Naive thymus-derived CD4-positive, alpha-beta T cell (primary cell): ENCODE data around the gene NDUFA13. TPM values are rescaled to one million over a fixed set of nuclear protein-coding genes. Genes with fewer than 3 reads are reported as not detected.

Experiments
- ATAC-seq: fragments of 150-1000 bp; cut with Tn5 transposase; 2 replicates; pipeline ENCODE4 v1.10.0; 2021; ENCODE audit warnings: mild to moderate bottlenecking, moderate library complexity
- CTCF ChIA-PET: fragments of 350-600 bp; sonication (Branson Sonifier 250); formaldehyde crosslinking; loops from one replicate; lab custom pipeline; 2021; ENCODE audit warnings: antibody characterized with exemption; lab: Charles Lee
- POLR2A ChIA-PET: fragments of 350-600 bp; sonication (Branson Sonifier 250); formaldehyde crosslinking; loops from one replicate; lab custom pipeline; 2021; ENCODE audit warnings: antibody characterized with exemption, inconsistent platforms; lab: Charles Lee
- DNase-seq, 9 donors: peaks; one replicate each; pipeline versions ENCODE4 v3.0.0 to v3.0.0-alpha.2; 2020 to 2022; ENCODE audit warnings: mixed read lengths in 1 of 9
- H3K27ac ChIP-seq: one replicate; pipeline ENCODE4 v1.7.0; 2013; ENCODE audit warnings: mild to moderate bottlenecking, low read depth, low read length, moderate library complexity
- H3K27me3 ChIP-seq, 2 donors: one replicate each; pipeline ENCODE4 v1.7.0; 2013; ENCODE audit warnings: low read length in 2 of 2, mild to moderate bottlenecking in 2 of 2, moderate library complexity in 2 of 2; ENCODE audit not compliant: control insufficient read depth in 2 of 2, insufficient read depth in 2 of 2
- H3K36me3 ChIP-seq, 3 experiments: 1 replicate in 2 of 3; 2 replicates in 1 of 3; pipeline ENCODE4 v1.7.0; 2013; ENCODE audit warnings: low read length in 3 of 3, mild to moderate bottlenecking in 3 of 3, moderate library complexity in 1 of 3; ENCODE audit not compliant: insufficient read depth in 3 of 3, control insufficient read depth in 2 of 3
- H3K4me1 ChIP-seq, 2 donors: one replicate each; pipeline ENCODE4 v1.7.0; 2013; ENCODE audit warnings: low read length in 2 of 2, mild to moderate bottlenecking in 2 of 2, moderate library complexity in 1 of 2; ENCODE audit not compliant: control insufficient read depth in 2 of 2, insufficient read depth in 2 of 2
- H3K4me3 ChIP-seq: 2 replicates; pipeline ENCODE4 v1.7.0; 2013; ENCODE audit warnings: mild to moderate bottlenecking, low read length
- H3K9me3 ChIP-seq, 3 experiments: 1 replicate in 2 of 3; 2 replicates in 1 of 3; pipeline ENCODE4 v1.7.0; 2013; ENCODE audit warnings: low read length in 3 of 3; ENCODE audit not compliant: control insufficient read depth in 2 of 3
- H3K27ac Mint-ChIP-seq, 9 donors: one replicate each; pipeline ENCODE4 v1.8.0; 2020 to 2022; ENCODE audit warnings: mixed read lengths in 9 of 9, mild to moderate bottlenecking in 8 of 9, moderate library complexity in 5 of 9, inconsistent platforms in 2 of 9
- H3K27me3 Mint-ChIP-seq, 5 donors: one replicate each; pipeline ENCODE4 v1.8.0; 2021 to 2022; ENCODE audit warnings: mixed read lengths in 5 of 5, mild to moderate bottlenecking in 1 of 5
- H3K36me3 Mint-ChIP-seq, 5 donors: one replicate each; pipeline ENCODE4 v1.8.0; 2020 to 2022; ENCODE audit warnings: mixed read lengths in 5 of 5, mild to moderate bottlenecking in 3 of 5, inconsistent platforms in 1 of 5
- H3K4me1 Mint-ChIP-seq, 7 donors: one replicate each; pipeline ENCODE4 v1.8.0; 2020 to 2022; ENCODE audit warnings: mixed read lengths in 7 of 7, mild to moderate bottlenecking in 3 of 7, inconsistent platforms in 1 of 7
- H3K4me3 Mint-ChIP-seq, 10 donors: one replicate each; pipeline ENCODE4 v1.8.0; 2020 to 2022; ENCODE audit warnings: mild to moderate bottlenecking in 10 of 10, mixed read lengths in 10 of 10, moderate library complexity in 6 of 10, inconsistent platforms in 2 of 10
- H3K9me3 Mint-ChIP-seq, 11 donors: one replicate each; pipeline ENCODE4 v1.8.0; 2020 to 2022; ENCODE audit warnings: mixed read lengths in 11 of 11, mild to moderate bottlenecking in 4 of 11, inconsistent platforms in 1 of 11, moderate library complexity in 1 of 11
- intact Hi-C, 2 donors: fragments of 100-400 bp; cut with micrococcal nuclease; formaldehyde crosslinking; loops; one replicate each; pipeline ENCODE4 v1.15.1; 2023
- polyA plus RNA-seq, 2 donors: library from polyadenylated mRNA; unstranded; fragments of 300-500 nt; fragmentation: Illumina TruSeq; gene quantifications; one replicate each; pipeline ENCODE4 v1.2.3, GENCODE V29; 2021
- total RNA-seq, 6 experiments: library from RNA in 5 of 6; stranded (reverse) in 5 of 6; gene quantifications; 1 replicate in 5 of 6; 2 replicates in 1 of 6; pipeline ENCODE4 v1.2.3 and lab custom pipeline; 2021 to 2026

NDUFA13 gene
- total and polyA plus RNA-seq, 7 experiments from 2014 or later = 172 to 380 (median 198) TPM

GRCh38 chr19:19542507-19542906 lies 26.5 kb downstream of the NDUFA13 start:
- Histone ChIP-seq H3K27me3 (no peaks in the 10 kb centered on the region), H3K36me3 (no peaks in the 10 kb centered on the region), H3K4me3 (no peak overlapping the region), H3K9me3 (no peaks in the 10 kb centered on the region), H3K27ac (no peak overlapping the region), H3K4me1 (peaks cover 15 to 25% of the 10 kb centered on the region in 2 donors)
- Mint-ChIP-seq H3K4me3 (no peak overlapping the region), H3K27me3 (peaks cover 0 to 24% (median 4%) of the 10 kb centered on the region in 5 donors), H3K4me1 (peaks cover 8 to 33% (median 24%) of the 10 kb centered on the region in 7 donors), H3K9me3 (no peaks in the 10 kb centered on the region), H3K36me3 (no peaks in the 10 kb centered on the region), H3K27ac (peak overlapping the region in 2 of 9 donors; percentile 1 to 68)
- DNase-seq = no peak
- ChIA-PET CTCF (no interaction called here), POLR2A (interaction anchor here (0.5 to 1.6 kb wide), 2 partner anchors 38 to 86 kb away, joined by 3 read pairs; partner anchors contain the start of gene LPAR2)
- intact Hi-C loops = loop anchor here in 1 of 2 donors (5.0 kb wide), 1 partner anchor 325 kb away; the partner anchor contains the start of gene ZNF253
- ATAC-seq = no peak

- no peak overlapping the region for H3K27ac ChIP-seq
- no peaks in the 10 kb centered on the region for H3K27me3 ChIP-seq
- H3K9me3 ChIP-seq = no peaks in the 10 kb centered on the region
- intact Hi-C loops = loop anchor here in 1 of 2 donors (5.0 kb wide), 1 partner anchor 324 kb away; the partner anchor contains the start of gene ZNF253
- H3K4me3 Mint-ChIP-seq = no peak overlapping the region
- no peak overlapping the region for H3K4me3 ChIP-seq
- DNase-seq (no peak), ATAC-seq (no peak)
- no peak overlapping the region for H3K27ac Mint-ChIP-seq
- peaks cover 15 to 25% of the 10 kb centered on the region in 2 donors for H3K4me1 ChIP-seq
- POLR2A ChIA-PET = interaction anchor here (0.5 to 1.6 kb wide), 2 partner anchors 37 to 85 kb away, joined by 3 read pairs; partner anchors contain the start of gene LPAR2
- H3K27me3 Mint-ChIP-seq = peaks cover 0 to 20% (median 4%) of the 10 kb centered on the region in 5 donors
- H3K36me3 ChIP-seq = no peaks in the 10 kb centered on the region
- no peaks in the 10 kb centered on the region for H3K9me3 Mint-ChIP-seq
- CTCF ChIA-PET = no interaction called here
- peaks cover 8 to 29% (median 20%) of the 10 kb centered on the region in 7 donors for H3K4me1 Mint-ChIP-seq
- no peaks in the 10 kb centered on the region for H3K36me3 Mint-ChIP-seq
Observed at GRCh38 chr19:19543101-19543500, 27.1 kb downstream of the NDUFA13 start.

DNA sequence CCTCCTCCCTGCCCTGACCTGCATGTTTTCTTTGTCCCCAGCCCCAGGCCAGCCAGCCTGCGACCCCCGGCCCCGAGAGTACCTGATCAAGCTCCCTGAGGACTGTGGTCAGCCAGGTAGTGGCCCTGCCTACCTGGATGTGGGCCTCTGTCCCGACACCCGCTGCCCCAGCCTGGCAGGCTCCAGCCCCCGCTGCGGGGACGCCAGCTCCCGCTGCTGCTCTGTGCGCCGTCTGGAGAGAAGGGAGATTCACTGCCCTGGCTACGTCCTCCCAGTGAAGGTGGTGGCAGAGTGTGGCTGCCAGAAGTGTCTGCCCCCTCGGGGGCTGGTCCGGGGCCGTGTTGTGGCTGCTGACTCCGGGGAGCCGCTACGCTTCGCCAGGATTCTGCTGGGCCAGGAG lies 27.6 kb downstream of the NDUFA13 start:
- intact Hi-C loops = loop anchor here in 1 of 2 donors (5.0 kb wide), 1 partner anchor 324 kb away; the partner anchor contains the start of gene ZNF253
- Histone ChIP-seq H3K4me3 (no peak overlapping the region), H3K27me3 (no peaks in the 10 kb centered on the region), H3K9me3 (no peaks in the 10 kb centered on the region), H3K27ac (no peak overlapping the region), H3K36me3 (no peaks in the 10 kb centered on the region), H3K4me1 (peaks cover 11 to 21% of the 10 kb centered on the region in 2 donors)
- Mint-ChIP-seq H3K4me3 (peak overlapping the region in 1 of 10 donors; percentile 26), H3K9me3 (no peaks in the 10 kb centered on the region), H3K27me3 (peaks cover 0 to 16% (median 3%) of the 10 kb centered on the region in 5 donors), H3K4me1 (peaks cover 5 to 26% (median 18%) of the 10 kb centered on the region in 7 donors), H3K36me3 (no peaks in the 10 kb centered on the region), H3K27ac (no peak overlapping the region)
- CTCF ChIA-PET = no interaction called here
- ATAC-seq = no peak
- DNase-seq = no peak
- POLR2A ChIA-PET = interaction anchor here (1.6 kb wide), 1 partner anchor 85 kb away, joined by 3 read pairs; the partner anchor contains the start of gene LPAR2

DNA sequence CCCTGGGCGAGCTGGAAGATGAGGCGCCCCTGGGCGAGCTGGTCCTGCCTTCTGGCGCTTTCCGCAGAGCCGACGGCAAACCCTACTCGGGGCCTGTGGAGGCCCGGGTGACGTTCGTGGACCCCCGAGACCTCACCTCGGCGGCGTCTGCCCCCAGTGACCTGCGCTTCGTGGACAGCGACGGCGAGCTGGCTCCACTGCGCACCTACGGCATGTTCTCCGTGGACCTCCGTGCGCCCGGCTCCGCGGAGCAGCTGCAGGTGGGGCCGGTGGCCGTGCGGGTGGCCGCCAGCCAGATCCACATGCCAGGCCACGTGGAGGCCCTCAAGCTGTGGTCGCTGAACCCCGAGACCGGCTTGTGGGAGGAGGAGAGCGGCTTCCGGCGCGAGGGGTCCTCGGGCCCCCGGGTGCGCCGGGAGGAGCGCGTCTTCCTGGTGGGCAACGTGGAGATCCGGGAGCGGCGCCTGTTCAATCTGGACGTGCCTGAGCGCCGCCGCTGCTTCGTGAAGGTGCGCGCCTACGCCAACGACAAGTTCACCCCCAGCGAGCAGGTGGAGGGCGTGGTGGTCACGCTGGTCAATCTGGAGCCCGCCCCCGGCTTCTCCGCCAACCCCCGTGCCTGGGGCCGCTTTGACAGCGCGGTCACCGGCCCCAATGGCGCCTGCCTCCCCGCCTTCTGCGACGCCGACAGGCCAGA lies 28.4 kb downstream of the NDUFA13 start:
- no peak overlapping the region for H3K4me3 Mint-ChIP-seq
- no peaks in the 10 kb centered on the region for H3K27me3 ChIP-seq

DNA sequence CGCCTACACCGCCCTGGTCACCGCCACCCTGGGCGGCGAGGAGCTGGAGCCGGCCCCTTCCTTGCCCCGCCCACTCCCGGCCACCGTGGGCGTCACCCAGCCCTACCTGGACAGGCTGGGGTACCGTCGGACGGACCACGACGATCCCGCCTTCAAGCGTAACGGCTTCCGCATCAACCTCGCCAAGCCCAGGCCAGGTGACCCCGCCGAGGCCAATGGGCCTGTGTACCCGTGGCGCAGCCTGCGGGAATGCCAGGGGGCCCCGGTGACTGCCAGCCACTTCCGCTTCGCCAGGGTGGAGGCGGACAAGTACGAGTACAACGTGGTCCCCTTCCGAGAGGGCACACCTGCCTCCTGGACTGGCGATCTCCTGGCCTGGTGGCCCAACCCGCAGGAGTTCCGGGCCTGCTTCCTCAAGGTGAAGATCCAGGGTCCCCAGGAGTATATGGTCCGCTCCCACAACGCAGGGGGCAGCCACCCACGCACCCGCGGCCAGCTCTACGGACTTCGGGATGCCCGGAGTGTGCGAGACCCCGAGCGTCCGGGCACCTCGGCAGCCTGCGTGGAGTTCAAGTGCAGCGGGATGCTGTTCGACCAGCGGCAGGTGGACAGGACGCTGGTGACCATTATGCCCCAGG lies 29.0 kb downstream of the NDUFA13 start:
- ATAC-seq (no peak), DNase-seq (no peak)
- intact Hi-C loops = loop anchor here in 1 of 2 donors (5.0 kb wide), 1 partner anchor 322 kb away; the partner anchor contains the start of gene ZNF253
- ChIA-PET POLR2A (no interaction called here), CTCF (no interaction called here)
- Histone ChIP-seq H3K4me1 (peaks cover 8 to 16% of the 10 kb centered on the region in 2 donors), H3K27ac (no peak overlapping the region), H3K4me3 (no peak overlapping the region), H3K9me3 (no peaks in the 10 kb centered on the region), H3K36me3 (no peaks in the 10 kb centered on the region), H3K27me3 (no peaks in the 10 kb centered on the region)
- Mint-ChIP-seq H3K9me3 (no peaks in the 10 kb centered on the region), H3K36me3 (no peaks in the 10 kb centered on the region), H3K4me3 (no peak overlapping the region), H3K27ac (no peak overlapping the region), H3K4me1 (peaks cover 0 to 20% (median 13%) of the 10 kb centered on the region in 7 donors), H3K27me3 (peaks cover 0 to 7% (median 0%) of the 10 kb centered on the region in 5 donors)

More for the DNA sequence above, 28.4 kb downstream of the NDUFA13 start:
- H3K9me3 ChIP-seq = no peaks in the 10 kb centered on the region
- peaks cover 0 to 9% (median 0%) of the 10 kb centered on the region in 5 donors for H3K27me3 Mint-ChIP-seq
- intact Hi-C loops = loop anchor here in 1 of 2 donors (5.0 kb wide), 1 partner anchor 323 kb away; the partner anchor contains the start of gene ZNF253
- peaks cover 0 to 20% (median 13%) of the 10 kb centered on the region in 7 donors for H3K4me1 Mint-ChIP-seq
- no peaks in the 10 kb centered on the region for H3K9me3 Mint-ChIP-seq
- ATAC-seq = no peak
- ChIA-PET CTCF (no interaction called here), POLR2A (no interaction called here)
- no peak overlapping the region for H3K27ac Mint-ChIP-seq
- DNase-seq = no peak
- no peaks in the 10 kb centered on the region for H3K36me3 Mint-ChIP-seq
- no peak overlapping the region for H3K27ac ChIP-seq
- H3K4me1 ChIP-seq = peaks cover 8 to 16% of the 10 kb centered on the region in 2 donors
- no peaks in the 10 kb centered on the region for H3K36me3 ChIP-seq
- no peak overlapping the region for H3K4me3 ChIP-seq

- no peak for ATAC-seq
- Mint-ChIP-seq H3K27ac (no peak overlapping the region), H3K27me3 (peaks cover 0 to 4% (median 0%) of the 10 kb centered on the region in 5 donors), H3K36me3 (no peaks in the 10 kb centered on the region), H3K4me3 (no peak overlapping the region), H3K4me1 (peaks cover 0 to 17% (median 13%) of the 10 kb centered on the region in 7 donors), H3K9me3 (no peaks in the 10 kb centered on the region)
- no peak overlapping the region for H3K4me3 ChIP-seq
- ChIA-PET CTCF (no interaction called here), POLR2A (no interaction called here)
- peaks cover 8 to 14% of the 10 kb centered on the region in 2 donors for H3K4me1 ChIP-seq
- intact Hi-C loops = no loop called here
- H3K27me3 ChIP-seq = no peaks in the 10 kb centered on the region
- H3K27ac ChIP-seq = no peak overlapping the region
- H3K9me3 ChIP-seq = no peaks in the 10 kb centered on the region
- DNase-seq = no peak
- no peaks in the 10 kb centered on the region for H3K36me3 ChIP-seq
Observed at GRCh38 chr19:19545707-19546106, 29.7 kb downstream of the NDUFA13 start.
